Measurements from ENCODE around the gene MUC20.
"Not testable (repeated sequence)": the region's sequence is repeated elsewhere in the genome, so short reads cannot be mapped to it uniquely, and the experiment has no call there.

Gene MUC20

DNA sequence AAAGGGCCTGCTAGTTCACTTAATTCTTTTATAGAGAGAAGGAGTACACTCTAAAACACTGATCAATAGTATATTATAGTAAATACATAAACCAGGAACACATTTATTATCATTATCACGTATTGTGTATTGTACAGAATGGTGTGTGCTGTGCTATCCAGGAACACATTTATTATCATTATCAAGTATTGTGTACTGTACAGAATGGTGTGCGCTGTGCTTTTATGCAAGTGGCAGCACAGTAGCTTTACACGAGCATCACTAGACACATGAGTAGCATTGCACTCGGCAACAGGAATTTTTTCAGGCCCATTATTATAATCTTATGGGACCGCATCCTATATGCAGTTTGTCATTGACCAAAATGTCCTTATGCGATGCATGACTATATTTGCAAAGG, 20.9 kb upstream of the MUC20 start:
- Mint-ChIP-seq H3K36me3 (ENCODE audit: low read depth) (peaks cover 28% of the 10 kb centered on the region), H3K4me3 (no peak overlapping the region), H3K27me3 (ENCODE audit: low read depth) (no peaks in the 10 kb centered on the region), H3K9me3 (no peaks in the 10 kb centered on the region), H3K27ac (no peak overlapping the region), H3K4me1 (ENCODE audit: low read depth) (peaks cover 2% of the 10 kb centered on the region)
- no peak for DNase-seq (ENCODE audit: low spot score)

GRCh38 chr3:195700319-195700718, 20.5 kb upstream of the MUC20 start:
- DNase-seq (ENCODE audit: low spot score), result no peak
- Mint-ChIP-seq H3K4me1 (ENCODE audit: low read depth) (peaks cover 2% of the 10 kb centered on the region), H3K27ac (no peak overlapping the region), H3K9me3 (no peaks in the 10 kb centered on the region), H3K27me3 (ENCODE audit: low read depth) (no peaks in the 10 kb centered on the region), H3K4me3 (no peak overlapping the region), H3K36me3 (ENCODE audit: low read depth) (peaks cover 25% of the 10 kb centered on the region)

- Mint-ChIP-seq H3K27ac (no peak overlapping the region), H3K4me3 (no peak overlapping the region), H3K4me1 (ENCODE audit: low read depth) (no peaks in the 10 kb centered on the region), H3K27me3 (ENCODE audit: low read depth) (no peaks in the 10 kb centered on the region), H3K36me3 (ENCODE audit: low read depth) (peaks cover 19% of the 10 kb centered on the region), H3K9me3 (no peaks in the 10 kb centered on the region)
- no peak for DNase-seq (ENCODE audit: low spot score)
Observed at GRCh38 chr3:195701042-195701915, 19.5 kb upstream of the MUC20 start.

GRCh38 chr3:195703776-195704175, 17.0 kb upstream of the MUC20 start:
- DNase-seq (ENCODE audit: low spot score), result no peak
- H3K4me1 Mint-ChIP-seq (ENCODE audit: low read depth), result no peaks in the 10 kb centered on the region
- no peaks in the 10 kb centered on the region for H3K9me3 Mint-ChIP-seq
- H3K36me3 Mint-ChIP-seq (ENCODE audit: low read depth), result peaks cover 9% of the 10 kb centered on the region
- H3K4me3 Mint-ChIP-seq, result no peak overlapping the region
- H3K27me3 Mint-ChIP-seq (ENCODE audit: low read depth), result no peaks in the 10 kb centered on the region
- no peak overlapping the region for H3K27ac Mint-ChIP-seq

GRCh38 chr3:195704433-195704999, 16.3 kb upstream of the MUC20 start:
- H3K27ac Mint-ChIP-seq, result no peak overlapping the region
- no peaks in the 10 kb centered on the region for H3K27me3 Mint-ChIP-seq (ENCODE audit: low read depth)
- peaks cover 11% of the 10 kb centered on the region for H3K36me3 Mint-ChIP-seq (ENCODE audit: low read depth)
- no peaks in the 10 kb centered on the region for H3K9me3 Mint-ChIP-seq
- no peak overlapping the region for H3K4me3 Mint-ChIP-seq
- no peaks in the 10 kb centered on the region for H3K4me1 Mint-ChIP-seq (ENCODE audit: low read depth)
- no peak for DNase-seq (ENCODE audit: low spot score)

DNA sequence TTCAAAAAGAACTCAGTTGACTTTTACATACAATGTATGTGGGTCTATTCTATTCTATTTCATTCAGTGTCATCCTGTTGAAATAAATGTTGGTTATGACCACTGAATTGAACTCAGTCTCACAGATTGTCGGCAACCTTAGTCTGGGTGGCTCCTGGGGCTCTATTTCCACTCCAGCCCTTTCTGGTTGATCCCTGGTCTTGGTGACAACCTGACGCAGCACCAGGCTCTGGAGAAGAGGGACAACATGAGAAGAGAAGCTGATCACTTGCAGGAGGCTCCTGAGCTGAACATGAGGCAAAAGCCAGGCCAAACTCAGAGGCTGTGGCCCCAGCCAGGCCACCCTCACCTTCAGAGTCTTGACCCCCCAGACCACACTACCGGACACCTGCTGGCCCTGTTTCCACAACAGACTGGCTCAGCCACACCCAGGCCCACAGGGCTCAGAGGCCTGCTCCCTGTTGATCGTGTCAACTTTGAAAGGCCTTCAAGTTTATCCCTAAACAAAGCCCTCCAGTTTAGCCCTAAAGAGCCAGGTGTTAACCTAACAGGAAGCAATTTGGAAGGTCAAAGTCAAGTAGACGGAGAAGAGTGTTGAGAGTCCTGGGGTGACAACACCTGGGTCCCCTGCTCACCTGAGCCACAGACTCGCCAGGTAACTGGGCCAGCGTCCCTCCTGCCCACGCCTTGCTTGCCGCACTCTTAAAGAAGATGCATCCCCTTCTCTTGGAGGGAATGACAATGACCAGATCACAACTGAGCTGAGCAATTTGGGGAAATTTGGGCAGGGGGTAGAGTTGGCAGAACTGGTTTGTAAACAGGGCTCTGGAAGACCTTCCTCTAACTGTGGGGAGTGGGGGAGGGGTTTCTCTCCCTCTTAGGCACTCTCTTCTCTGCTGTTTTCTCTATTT, 15.4 kb upstream of the MUC20 start:
- peaks cover 18% of the 10 kb centered on the region for H3K36me3 Mint-ChIP-seq (ENCODE audit: low read depth)
- no peaks in the 10 kb centered on the region for H3K9me3 Mint-ChIP-seq
- H3K27ac Mint-ChIP-seq, result no peak overlapping the region
- DNase-seq (ENCODE audit: low spot score), result no peak
- no peak overlapping the region for H3K4me3 Mint-ChIP-seq
- H3K4me1 Mint-ChIP-seq (ENCODE audit: low read depth), result no peaks in the 10 kb centered on the region
- no peaks in the 10 kb centered on the region for H3K27me3 Mint-ChIP-seq (ENCODE audit: low read depth)

- peaks cover 23% of the 10 kb centered on the region for H3K36me3 Mint-ChIP-seq (ENCODE audit: low read depth)
- H3K4me1 Mint-ChIP-seq (ENCODE audit: low read depth), result no peaks in the 10 kb centered on the region
- no peaks in the 10 kb centered on the region for H3K27me3 Mint-ChIP-seq (ENCODE audit: low read depth)
- H3K27ac Mint-ChIP-seq, result no peak overlapping the region
- no peaks in the 10 kb centered on the region for H3K9me3 Mint-ChIP-seq
- no peak for DNase-seq (ENCODE audit: low spot score)
- H3K4me3 Mint-ChIP-seq, result no peak overlapping the region
Observed at GRCh38 chr3:195708061-195708460, 12.7 kb upstream of the MUC20 start.

GRCh38 chr3:195708626-195709481, 11.9 kb upstream of the MUC20 start:
- Mint-ChIP-seq H3K36me3 (ENCODE audit: low read depth) (peaks cover 22% of the 10 kb centered on the region), H3K27me3 (ENCODE audit: low read depth) (no peaks in the 10 kb centered on the region), H3K4me3 (no peak overlapping the region), H3K4me1 (ENCODE audit: low read depth) (no peaks in the 10 kb centered on the region), H3K9me3 (no peaks in the 10 kb centered on the region), H3K27ac (no peak overlapping the region)
- DNase-seq (ENCODE audit: low spot score), result no peak

GRCh38 chr3:195709676-195710085, 11.1 kb upstream of the MUC20 start:
- no peaks in the 10 kb centered on the region for H3K27me3 Mint-ChIP-seq (ENCODE audit: low read depth)
- H3K4me1 Mint-ChIP-seq (ENCODE audit: low read depth), result no peaks in the 10 kb centered on the region
- no peak overlapping the region for H3K27ac Mint-ChIP-seq
- peaks cover 27% of the 10 kb centered on the region for H3K36me3 Mint-ChIP-seq (ENCODE audit: low read depth)
- no peaks in the 10 kb centered on the region for H3K9me3 Mint-ChIP-seq
- no peak overlapping the region for H3K4me3 Mint-ChIP-seq
- DNase-seq (ENCODE audit: low spot score), result no peak

DNA sequence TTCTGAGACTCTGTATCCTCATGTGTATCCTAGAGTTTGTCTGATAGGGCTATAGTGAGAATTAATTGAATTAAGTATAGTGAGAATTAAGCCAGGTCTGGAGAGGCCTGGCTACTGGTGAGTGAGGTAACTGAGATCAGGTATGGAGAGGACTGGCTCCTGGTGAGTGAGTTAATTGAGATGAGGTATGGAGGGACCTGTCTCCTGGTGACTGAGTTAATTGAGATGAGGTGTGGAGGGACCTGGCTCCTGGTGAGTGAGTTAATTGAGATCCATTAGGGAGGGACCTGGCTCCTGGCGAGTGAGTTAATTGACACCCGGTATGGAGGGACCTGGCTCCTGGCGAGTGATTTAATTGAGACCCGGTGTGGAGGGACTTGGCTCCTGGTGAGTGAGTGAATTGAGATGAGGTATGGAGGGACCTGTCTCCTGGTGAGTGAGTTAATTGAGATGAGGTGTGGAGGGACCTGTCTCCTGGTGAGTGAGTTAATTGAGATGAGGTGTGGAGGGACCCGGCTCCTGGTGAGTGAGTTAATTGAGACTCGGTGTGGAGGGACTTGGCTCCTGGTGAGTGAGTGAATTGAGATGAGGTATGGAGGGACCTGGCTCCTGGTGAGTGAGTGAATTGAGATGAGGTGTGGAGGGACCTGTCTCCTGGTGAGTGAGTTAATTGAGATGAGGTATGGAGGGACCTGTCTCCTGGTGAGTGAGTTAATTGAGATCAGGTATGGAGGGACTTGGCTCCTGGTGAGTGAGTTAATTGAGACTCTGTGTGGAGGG, 10.5 kb upstream of the MUC20 start:
- peak overlapping the region; percentile 5 for H3K27ac Mint-ChIP-seq
- not testable (repeated sequence) for DNase-seq (ENCODE audit: low spot score); H3K27me3 Mint-ChIP-seq (ENCODE audit: low read depth); H3K4me3 Mint-ChIP-seq; H3K9me3 Mint-ChIP-seq; H3K4me1 Mint-ChIP-seq (ENCODE audit: low read depth)
- peaks cover 33% of the 10 kb centered on the region for H3K36me3 Mint-ChIP-seq (ENCODE audit: low read depth)

GRCh38 chr3:195711091-195711812, 9.5 kb upstream of the MUC20 start:
- not testable (repeated sequence) for H3K27ac Mint-ChIP-seq; H3K4me3 Mint-ChIP-seq; H3K27me3 Mint-ChIP-seq (ENCODE audit: low read depth); H3K9me3 Mint-ChIP-seq; DNase-seq (ENCODE audit: low spot score); H3K4me1 Mint-ChIP-seq (ENCODE audit: low read depth)
- H3K36me3 Mint-ChIP-seq (ENCODE audit: low read depth), result peaks cover 36% of the 10 kb centered on the region

GRCh38 chr3:195711813-195712534, 8.8 kb upstream of the MUC20 start:
- Mint-ChIP-seq H3K4me3 (no peak overlapping the region), H3K27ac (peak overlapping the region; percentile 38), H3K27me3 (ENCODE audit: low read depth) (no peaks in the 10 kb centered on the region), H3K9me3 (no peaks in the 10 kb centered on the region), H3K36me3 (ENCODE audit: low read depth) (peaks cover 36% of the 10 kb centered on the region), H3K4me1 (ENCODE audit: low read depth) (peaks cover 3% of the 10 kb centered on the region)
- DNase-seq (ENCODE audit: low spot score), result no peak
